ENCODE results near the gene SLC2A3.
"Not testable (repeated sequence)": the region's sequence is repeated elsewhere in the genome, so short reads cannot be mapped to it uniquely, and the experiment has no call there.

Gene SLC2A3

GRCh38 chr12:7961395-7962178 lies 25.6 kb upstream of the SLC2A3 start:
- Histone ChIP-seq H3K4me1 (ENCODE audit: insufficient read depth, low read length) (peaks cover 41% of the 10 kb centered on the region), H2AFZ (ENCODE audit: low read depth, low read length) (no peak overlapping the region), H3K27ac (ENCODE audit: low read length) (peak overlapping the region; percentile 86), H3K27me3 (ENCODE audit: insufficient read depth, low read length, poor library complexity) (no peaks in the 10 kb centered on the region), H3K36me3 (ENCODE audit: insufficient read depth, low read length) (no peaks in the 10 kb centered on the region), H3K9me3 (ENCODE audit: insufficient read depth, low read length, severe bottlenecking) (no peaks in the 10 kb centered on the region), H3K79me2 (ENCODE audit: insufficient read depth, low read length) (peaks cover 7% of the 10 kb centered on the region; the same call in 1 of the 2 replicates), H3K4me3 (ENCODE audit: low read depth in 1 of 2, low read length in 2 of 2) (peak overlapping the region; percentile 34 to 64; a peak in 3 of 4 replicates), H4K20me1 (ENCODE audit: insufficient read depth, low read length) (no peaks in the 10 kb centered on the region), H3K4me2 (ENCODE audit: insufficient read depth, low read length) (peak overlapping the region; percentile 63), H3K9ac (ENCODE audit: low read depth, low read length) (peak overlapping the region; percentile 55)
- TF ChIP-seq EZH2 (IDR thresholded peaks at IDR 0.05; ENCODE audit: borderline replicate concordance, low read depth, low read length, severe bottlenecking), result no peak
- TF ChIP-seq CTCF (IDR thresholded peaks at IDR 0.05; ENCODE audit: borderline replicate concordance, extremely low read depth, low read length, poor library complexity, severe bottlenecking), result no peak
- ATAC-seq (ENCODE audit: insufficient read depth, low read depth) (no peak), DNase-seq (no peak)

GRCh38 chr12:7959701-7960121 lies 23.7 kb upstream of the SLC2A3 start:
- Histone ChIP-seq H3K4me3 (ENCODE audit: low read depth in 1 of 2, low read length in 2 of 2) (peak overlapping the region; percentile 11 to 64; a peak in 3 of 4 replicates), H2AFZ (ENCODE audit: low read depth, low read length) (peak overlapping the region; percentile 62), H3K9ac (ENCODE audit: low read depth, low read length) (peak overlapping the region; percentile 55), H3K36me3 (ENCODE audit: insufficient read depth, low read length) (no peaks in the 10 kb centered on the region), H3K27me3 (ENCODE audit: insufficient read depth, low read length, poor library complexity) (no peaks in the 10 kb centered on the region), H3K79me2 (ENCODE audit: insufficient read depth, low read length) (peaks cover 7% of the 10 kb centered on the region; the same call in 1 of the 2 replicates), H3K4me1 (ENCODE audit: insufficient read depth, low read length) (peaks cover 41% of the 10 kb centered on the region), H3K27ac (ENCODE audit: low read length) (peak overlapping the region; percentile 86), H4K20me1 (ENCODE audit: insufficient read depth, low read length) (no peaks in the 10 kb centered on the region), H3K9me3 (ENCODE audit: insufficient read depth, low read length, severe bottlenecking) (no peaks in the 10 kb centered on the region), H3K4me2 (ENCODE audit: insufficient read depth, low read length) (peak overlapping the region; percentile 63)
- TF ChIP-seq CTCF (IDR thresholded peaks at IDR 0.05; ENCODE audit: borderline replicate concordance, extremely low read depth, low read length, poor library complexity, severe bottlenecking) (no peak), EZH2 (IDR thresholded peaks at IDR 0.05; ENCODE audit: borderline replicate concordance, low read depth, low read length, severe bottlenecking) (no peak)
- peak; percentile 84 for DNase-seq
- ATAC-seq (ENCODE audit: insufficient read depth, low read depth), result peak; percentile 85

- TF ChIP-seq CTCF (IDR thresholded peaks at IDR 0.05; ENCODE audit: borderline replicate concordance, extremely low read depth, low read length, poor library complexity, severe bottlenecking), result no peak
- no peak for TF ChIP-seq EZH2 (IDR thresholded peaks at IDR 0.05; ENCODE audit: borderline replicate concordance, low read depth, low read length, severe bottlenecking)
- H3K4me3 ChIP-seq (ENCODE audit: low read depth in 1 of 2, low read length in 2 of 2), result peak overlapping the region in 1 of 2 experiments; percentile 64; a peak in 2 of 4 replicates
Observed at GRCh38 chr12:7959278-7959677, 23.3 kb upstream of the SLC2A3 start.

GRCh38 chr12:7954877-7955276 lies 18.9 kb upstream of the SLC2A3 start:
- H3K4me3 ChIP-seq (ENCODE audit: low read depth in 1 of 2, low read length in 2 of 2); H3K9me3 ChIP-seq (ENCODE audit: insufficient read depth, low read length, severe bottlenecking); H3K27me3 ChIP-seq (ENCODE audit: insufficient read depth, low read length, poor library complexity); H3K9ac ChIP-seq (ENCODE audit: low read depth, low read length); ATAC-seq (ENCODE audit: insufficient read depth, low read depth); H3K36me3 ChIP-seq (ENCODE audit: insufficient read depth, low read length); H2AFZ ChIP-seq (ENCODE audit: low read depth, low read length); H3K27ac ChIP-seq (ENCODE audit: low read length); H4K20me1 ChIP-seq (ENCODE audit: insufficient read depth, low read length); DNase-seq; H3K4me2 ChIP-seq (ENCODE audit: insufficient read depth, low read length); H3K79me2 ChIP-seq (ENCODE audit: insufficient read depth, low read length): not testable (repeated sequence)
- peaks cover 14% of the 10 kb centered on the region for H3K4me1 ChIP-seq (ENCODE audit: insufficient read depth, low read length)

More at GRCh38 chr12:7959278-7959677, 23.3 kb upstream of the SLC2A3 start:
- Histone ChIP-seq H3K4me1 (ENCODE audit: insufficient read depth, low read length) (peaks cover 41% of the 10 kb centered on the region), H3K4me2 (ENCODE audit: insufficient read depth, low read length) (peak overlapping the region; percentile 63), H3K9ac (ENCODE audit: low read depth, low read length) (peak overlapping the region; percentile 55), H3K27ac (ENCODE audit: low read length) (peak overlapping the region; percentile 86), H3K9me3 (ENCODE audit: insufficient read depth, low read length, severe bottlenecking) (no peaks in the 10 kb centered on the region), H4K20me1 (ENCODE audit: insufficient read depth, low read length) (no peaks in the 10 kb centered on the region), H3K27me3 (ENCODE audit: insufficient read depth, low read length, poor library complexity) (no peaks in the 10 kb centered on the region), H2AFZ (ENCODE audit: low read depth, low read length) (peak overlapping the region; percentile 62; the same call in 1 of the 2 replicates), H3K36me3 (ENCODE audit: insufficient read depth, low read length) (no peaks in the 10 kb centered on the region), H3K79me2 (ENCODE audit: insufficient read depth, low read length) (peaks cover 7% of the 10 kb centered on the region; the same call in 1 of the 2 replicates)
- DNase-seq, result no peak
- ATAC-seq (ENCODE audit: insufficient read depth, low read depth), result peak; percentile 52

GRCh38 chr12:7954418-7954817 lies 18.4 kb upstream of the SLC2A3 start:
- not testable (repeated sequence) for H3K9me3 ChIP-seq (ENCODE audit: insufficient read depth, low read length, severe bottlenecking); H3K27me3 ChIP-seq (ENCODE audit: insufficient read depth, low read length, poor library complexity); ATAC-seq (ENCODE audit: insufficient read depth, low read depth); H3K4me1 ChIP-seq (ENCODE audit: insufficient read depth, low read length); H3K36me3 ChIP-seq (ENCODE audit: insufficient read depth, low read length); H3K4me3 ChIP-seq (ENCODE audit: low read depth in 1 of 2, low read length in 2 of 2); H3K27ac ChIP-seq (ENCODE audit: low read length); H4K20me1 ChIP-seq (ENCODE audit: insufficient read depth, low read length); H3K4me2 ChIP-seq (ENCODE audit: insufficient read depth, low read length); H2AFZ ChIP-seq (ENCODE audit: low read depth, low read length); H3K9ac ChIP-seq (ENCODE audit: low read depth, low read length); H3K79me2 ChIP-seq (ENCODE audit: insufficient read depth, low read length); DNase-seq

All from DND-41 (cell line).